Astrocyte (in vitro differentiated cells and primary cell): ENCODE measurements around the gene MESP1.

Experiments used
- EZH2 ChIP-seq: IDR thresholded peaks from 2 replicates; pipeline ENCODE4 v1.6.1; 2012; ENCODE audit warnings: mild to moderate bottlenecking, low read length, inconsistent platforms; ENCODE audit not compliant: insufficient read depth
- TF ChIP-seq, protein P1 (sequence below): IDR thresholded peaks from 2 replicates; pipeline ENCODE4 v1.5.1; 2011; ENCODE audit warnings: low read depth, mild to moderate bottlenecking, inconsistent platforms, low read length, moderate library complexity; ENCODE audit not compliant: insufficient read depth

GRCh38 chr15:89707577-89707976 is 43.5 kb downstream of the MESP1 start:
- TF ChIP-seq, protein P1, sequence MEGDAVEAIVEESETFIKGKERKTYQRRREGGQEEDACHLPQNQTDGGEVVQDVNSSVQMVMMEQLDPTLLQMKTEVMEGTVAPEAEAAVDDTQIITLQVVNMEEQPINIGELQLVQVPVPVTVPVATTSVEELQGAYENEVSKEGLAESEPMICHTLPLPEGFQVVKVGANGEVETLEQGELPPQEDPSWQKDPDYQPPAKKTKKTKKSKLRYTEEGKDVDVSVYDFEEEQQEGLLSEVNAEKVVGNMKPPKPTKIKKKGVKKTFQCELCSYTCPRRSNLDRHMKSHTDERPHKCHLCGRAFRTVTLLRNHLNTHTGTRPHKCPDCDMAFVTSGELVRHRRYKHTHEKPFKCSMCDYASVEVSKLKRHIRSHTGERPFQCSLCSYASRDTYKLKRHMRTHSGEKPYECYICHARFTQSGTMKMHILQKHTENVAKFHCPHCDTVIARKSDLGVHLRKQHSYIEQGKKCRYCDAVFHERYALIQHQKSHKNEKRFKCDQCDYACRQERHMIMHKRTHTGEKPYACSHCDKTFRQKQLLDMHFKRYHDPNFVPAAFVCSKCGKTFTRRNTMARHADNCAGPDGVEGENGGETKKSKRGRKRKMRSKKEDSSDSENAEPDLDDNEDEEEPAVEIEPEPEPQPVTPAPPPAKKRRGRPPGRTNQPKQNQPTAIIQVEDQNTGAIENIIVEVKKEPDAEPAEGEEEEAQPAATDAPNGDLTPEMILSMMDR: no peak
- TF ChIP-seq EZH2: no peak
